Skeletal muscle satellite cell (primary cell): Measurements from ENCODE around the gene FKBP6.
"Not testable (repeated sequence)": the region's sequence is repeated elsewhere in the genome, so short reads cannot be mapped to it uniquely, and the experiment has no call there.

Experiments used
- H3K27me3 ChIP-seq: 2 replicates; pipeline ENCODE4 v1.7.0; 2013; ENCODE audit warnings: low read length; ENCODE audit not compliant: control insufficient read depth, insufficient read depth
- H3K36me3 ChIP-seq: 2 replicates; pipeline ENCODE4 v1.7.0; 2013; ENCODE audit warnings: mild to moderate bottlenecking, control low read depth, low read length; ENCODE audit not compliant: insufficient read depth
- H3K4me1 ChIP-seq: 2 replicates; pipeline ENCODE4 v1.7.0; 2013; ENCODE audit warnings: low read length; ENCODE audit not compliant: control insufficient read depth, insufficient read depth
- H3K4me2 ChIP-seq: 2 replicates; pipeline ENCODE4 v1.7.0; 2013; ENCODE audit warnings: mild to moderate bottlenecking, low read length
- H3K4me3 ChIP-seq: 2 replicates; pipeline ENCODE4 v1.7.0; 2013; ENCODE audit warnings: low read length
- H3K9ac ChIP-seq: 2 replicates; pipeline ENCODE4 v1.7.0; 2013; ENCODE audit warnings: mild to moderate bottlenecking, low read depth, low read length, moderate library complexity
- H3K9me3 ChIP-seq: replicated peaks from 2 replicates; pipeline ENCODE4 v1.7.0; 2013; ENCODE audit warnings: mild to moderate bottlenecking, control low read depth, low read length

FKBP6 gene

DNA sequence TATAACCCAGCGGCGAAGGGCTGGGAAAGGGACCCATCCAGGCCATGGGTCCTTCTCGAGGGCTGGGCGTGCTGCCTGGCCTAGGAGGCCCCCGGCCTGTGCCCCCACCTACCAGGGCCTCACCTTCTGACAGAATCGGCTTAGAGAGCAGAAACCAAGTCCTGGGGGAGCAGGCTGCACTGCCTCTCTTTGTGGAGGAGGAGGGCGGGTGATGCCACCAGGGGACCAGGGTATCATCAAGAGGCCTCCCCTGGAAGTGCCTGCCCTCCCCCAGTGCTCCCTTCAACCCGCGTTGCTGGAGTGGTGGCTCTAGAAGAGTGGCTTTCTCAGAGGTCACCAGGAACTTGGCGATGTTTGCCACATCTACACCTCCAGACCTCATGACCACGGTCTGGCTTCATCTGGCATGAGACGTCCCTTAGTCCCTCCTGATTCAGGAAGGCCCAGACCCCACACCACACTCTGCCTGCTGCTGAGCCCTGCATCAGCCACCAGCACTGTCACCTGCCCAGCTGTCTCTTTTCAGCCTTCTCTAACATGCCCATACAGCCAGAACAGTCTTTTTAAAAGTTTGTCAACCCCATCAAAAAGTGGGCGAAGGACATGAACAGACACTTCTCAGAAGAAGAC is 31.9 kb downstream of the FKBP6 start:
- no peak overlapping the region for H3K4me3 ChIP-seq
- H3K9ac ChIP-seq, result no peak overlapping the region
- H3K27me3 ChIP-seq, result peaks cover 29% of the 10 kb centered on the region
- H3K4me2 ChIP-seq, result no peak overlapping the region
- H3K9me3 ChIP-seq, result no peaks in the 10 kb centered on the region
- no peaks in the 10 kb centered on the region for H3K36me3 ChIP-seq
- H3K4me1 ChIP-seq, result peaks cover 13% of the 10 kb centered on the region

GRCh38 chr7:73360590-73360989 is 32.6 kb downstream of the FKBP6 start:
- not testable (repeated sequence) for H3K36me3 ChIP-seq, H3K4me2 ChIP-seq, H3K4me3 ChIP-seq, H3K9me3 ChIP-seq, H3K9ac ChIP-seq
- Histone ChIP-seq H3K27me3 (peaks cover 22% of the 10 kb centered on the region), H3K4me1 (peaks cover 13% of the 10 kb centered on the region)

DNA sequence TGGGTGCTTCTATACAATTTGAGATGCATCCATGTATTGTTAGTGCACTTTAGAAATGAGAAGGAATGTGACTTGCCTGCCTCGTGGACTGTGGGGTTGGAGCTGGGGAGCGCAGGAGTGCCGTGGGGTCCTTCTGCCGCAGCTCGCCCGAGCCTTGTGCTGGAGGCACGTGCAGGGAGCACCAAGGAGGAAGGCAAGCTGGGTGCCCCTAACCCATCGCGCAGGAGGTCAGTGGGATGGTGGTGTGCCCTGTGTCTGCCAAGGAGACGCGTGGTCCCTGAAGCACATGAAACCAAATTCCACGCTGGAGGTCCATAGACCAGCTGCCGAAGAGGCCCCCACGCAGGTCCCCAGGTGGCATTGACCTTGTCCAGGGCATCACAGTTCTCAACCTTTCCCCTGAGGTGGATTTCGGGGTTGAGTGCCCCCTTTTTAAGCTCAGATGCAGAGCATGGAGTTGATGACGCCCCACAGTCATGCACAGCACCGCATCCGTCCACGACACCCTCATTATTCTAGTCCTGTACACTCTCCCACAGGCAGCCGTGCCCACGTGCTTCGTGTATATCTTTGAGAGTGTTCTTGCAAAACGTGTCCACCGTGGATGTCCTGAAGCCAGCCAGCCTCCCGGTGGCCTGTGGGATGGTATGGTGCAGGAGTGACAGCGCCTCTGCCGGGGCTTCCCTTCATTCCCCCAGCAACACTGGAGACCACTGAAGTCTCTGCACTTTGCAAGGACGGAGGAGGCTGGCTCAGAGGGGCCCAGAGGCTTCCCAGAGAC is 35.5 kb downstream of the FKBP6 start:
- Histone ChIP-seq H3K27me3 (peaks cover 30% of the 10 kb centered on the region), H3K9me3 (no peaks in the 10 kb centered on the region), H3K36me3 (no peaks in the 10 kb centered on the region), H3K4me2 (no peak overlapping the region), H3K4me3 (no peak overlapping the region), H3K9ac (no peak overlapping the region), H3K4me1 (peaks cover 3% of the 10 kb centered on the region)

- Histone ChIP-seq H3K9me3 (no peaks in the 10 kb centered on the region), H3K4me1 (no peaks in the 10 kb centered on the region), H3K36me3 (no peaks in the 10 kb centered on the region), H3K4me2 (no peak overlapping the region), H3K9ac (no peak overlapping the region), H3K27me3 (peaks cover 30% of the 10 kb centered on the region), H3K4me3 (no peak overlapping the region)
Observed at GRCh38 chr7:73364006-73364728, 36.2 kb downstream of the FKBP6 start.

GRCh38 chr7:73366127-73366526 is 38.2 kb downstream of the FKBP6 start:
- Histone ChIP-seq H3K9ac (no peak overlapping the region), H3K36me3 (no peaks in the 10 kb centered on the region), H3K27me3 (peaks cover 30% of the 10 kb centered on the region), H3K4me2 (no peak overlapping the region), H3K9me3 (no peaks in the 10 kb centered on the region), H3K4me1 (no peaks in the 10 kb centered on the region), H3K4me3 (no peak overlapping the region)

DNA sequence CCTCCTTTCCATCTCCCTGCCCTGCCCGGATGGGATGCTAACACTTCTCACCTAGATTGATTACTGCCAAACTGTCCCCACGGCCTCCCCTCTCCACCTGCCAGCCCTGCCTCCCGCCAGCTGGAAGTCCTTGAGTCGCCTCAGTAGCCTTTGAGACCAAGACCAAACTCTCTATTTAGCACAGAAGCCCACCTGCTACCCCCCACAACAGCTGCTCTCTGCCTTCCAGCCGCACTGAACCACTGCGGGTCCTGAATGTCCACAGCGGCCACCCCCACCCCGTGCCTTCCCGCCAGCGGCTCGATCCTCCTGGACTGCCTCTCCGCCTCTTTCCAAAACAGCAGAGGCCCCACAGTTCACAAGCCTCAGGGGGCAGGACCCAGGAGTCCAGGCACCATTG is 39.0 kb downstream of the FKBP6 start:
- no peak overlapping the region for H3K4me2 ChIP-seq
- H3K9me3 ChIP-seq, result no peaks in the 10 kb centered on the region
- no peaks in the 10 kb centered on the region for H3K36me3 ChIP-seq
- H3K4me3 ChIP-seq, result no peak overlapping the region
- no peak overlapping the region for H3K9ac ChIP-seq
- peaks cover 30% of the 10 kb centered on the region for H3K27me3 ChIP-seq
- H3K4me1 ChIP-seq, result no peaks in the 10 kb centered on the region

DNA sequence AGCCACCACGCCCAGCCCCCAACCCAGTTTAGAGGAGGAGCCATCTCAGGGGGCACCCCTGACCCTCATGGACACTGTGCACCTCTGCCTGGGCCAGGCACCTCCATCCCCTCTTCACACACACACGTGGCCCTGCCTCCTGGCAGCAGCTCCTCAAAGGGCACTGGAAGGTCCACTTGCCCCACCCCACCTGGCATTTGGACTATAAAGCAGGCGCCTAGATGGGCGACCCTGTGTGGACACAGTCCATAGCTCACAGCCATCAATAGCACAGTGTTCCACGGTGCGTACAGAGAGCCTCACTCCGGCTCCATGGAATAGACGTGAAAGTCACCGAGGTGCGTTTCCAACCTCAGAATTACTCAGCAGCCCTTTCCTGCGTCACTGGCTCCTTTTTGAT is 41.0 kb downstream of the FKBP6 start:
- peaks cover 20% of the 10 kb centered on the region for H3K27me3 ChIP-seq
- H3K4me3 ChIP-seq, result no peak overlapping the region
- no peak overlapping the region for H3K9ac ChIP-seq
- no peaks in the 10 kb centered on the region for H3K4me1 ChIP-seq
- H3K36me3 ChIP-seq, result no peaks in the 10 kb centered on the region
- no peak overlapping the region for H3K4me2 ChIP-seq
- H3K9me3 ChIP-seq, result no peaks in the 10 kb centered on the region

- Histone ChIP-seq H3K9ac (no peak overlapping the region), H3K27me3 (peaks cover 14% of the 10 kb centered on the region), H3K36me3 (no peaks in the 10 kb centered on the region), H3K4me1 (no peaks in the 10 kb centered on the region), H3K4me2 (no peak overlapping the region), H3K9me3 (no peaks in the 10 kb centered on the region), H3K4me3 (no peak overlapping the region)
Observed at GRCh38 chr7:73369622-73370021, 41.7 kb downstream of the FKBP6 start.

DNA sequence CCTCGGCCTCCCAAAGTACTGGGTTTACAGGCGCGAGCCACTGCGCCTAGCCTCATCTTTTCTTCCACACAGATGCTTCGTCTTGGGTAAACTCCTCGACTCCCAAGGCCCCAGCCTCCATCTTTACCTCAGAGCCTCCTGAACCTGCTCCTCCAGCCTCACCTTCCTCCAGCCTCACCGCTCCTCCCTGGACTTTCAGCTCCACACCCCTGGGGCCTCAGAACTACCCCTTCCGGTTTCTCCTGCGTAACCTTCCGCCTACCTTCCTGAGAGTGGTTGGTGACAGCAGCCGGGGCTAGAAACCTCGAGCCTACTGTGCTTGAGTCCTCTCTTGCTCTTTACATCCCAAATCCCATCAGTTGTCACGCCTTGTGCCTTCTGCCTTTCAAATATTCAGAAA is 45.8 kb downstream of the FKBP6 start:
- H3K9me3 ChIP-seq, result no peaks in the 10 kb centered on the region
- no peaks in the 10 kb centered on the region for H3K4me1 ChIP-seq
- H3K9ac ChIP-seq, result no peak overlapping the region
- H3K36me3 ChIP-seq, result no peaks in the 10 kb centered on the region
- peaks cover 18% of the 10 kb centered on the region for H3K27me3 ChIP-seq
- no peak overlapping the region for H3K4me2 ChIP-seq
- H3K4me3 ChIP-seq, result no peak overlapping the region

GRCh38 chr7:73376262-73376661 is 48.3 kb downstream of the FKBP6 start:
- not testable (repeated sequence) for H3K9me3 ChIP-seq, H3K4me1 ChIP-seq, H3K36me3 ChIP-seq, H3K4me3 ChIP-seq, H3K4me2 ChIP-seq, H3K9ac ChIP-seq
- H3K27me3 ChIP-seq, result peaks cover 21% of the 10 kb centered on the region

DNA sequence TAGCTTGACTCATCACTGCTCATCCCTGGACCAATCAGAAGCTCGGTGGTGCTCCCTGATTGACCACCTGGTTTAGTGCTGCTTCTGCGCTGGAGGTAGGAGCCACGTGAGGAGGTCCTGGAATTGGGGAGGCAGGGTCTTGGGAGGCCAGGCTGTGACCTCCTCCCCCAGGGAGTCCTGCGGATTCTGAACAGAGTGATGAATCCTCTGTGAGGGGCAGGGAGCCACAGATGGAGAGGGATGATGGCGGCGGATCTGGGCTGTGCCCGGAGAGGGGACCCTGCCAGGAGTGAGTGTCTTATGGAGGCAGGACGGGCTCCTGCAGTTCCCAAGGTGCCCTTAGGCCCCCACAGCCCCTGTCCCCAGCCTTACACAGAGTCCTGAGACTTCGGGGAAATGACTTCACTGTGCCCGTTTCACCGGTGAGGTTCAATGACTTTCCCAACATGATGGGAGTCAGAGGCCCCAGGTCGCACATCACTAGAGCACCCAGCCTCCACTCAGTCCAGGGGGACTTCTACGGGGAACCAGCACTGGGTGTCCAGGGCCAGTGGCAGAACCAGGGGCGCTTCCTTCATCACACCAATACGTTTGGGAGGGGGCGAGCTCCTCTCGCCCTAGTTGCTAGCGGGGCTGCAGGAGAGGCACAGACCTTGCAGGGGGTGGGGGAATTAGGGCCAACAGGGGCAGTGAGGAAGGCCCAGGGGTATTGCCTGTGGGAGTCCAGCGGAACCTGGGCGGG is 48.9 kb downstream of the FKBP6 start:
- no peaks in the 10 kb centered on the region for H3K4me1 ChIP-seq
- H3K4me3 ChIP-seq, result no peak overlapping the region
- H3K4me2 ChIP-seq, result no peak overlapping the region
- H3K9ac ChIP-seq, result no peak overlapping the region
- H3K36me3 ChIP-seq, result no peaks in the 10 kb centered on the region
- H3K9me3 ChIP-seq, result no peaks in the 10 kb centered on the region
- H3K27me3 ChIP-seq, result peaks cover 23% of the 10 kb centered on the region
